ENCODE measurements around the gene IL1F10. TPM values are rescaled to one million over a fixed set of nuclear protein-coding genes. Genes with fewer than 3 reads are reported as not detected.

Gene IL1F10
- total and polyA plus RNA-seq, 2 donors (not counting 3 experiments of a cell fraction or from before 2014, with no cell fraction given): not detected

DNA sequence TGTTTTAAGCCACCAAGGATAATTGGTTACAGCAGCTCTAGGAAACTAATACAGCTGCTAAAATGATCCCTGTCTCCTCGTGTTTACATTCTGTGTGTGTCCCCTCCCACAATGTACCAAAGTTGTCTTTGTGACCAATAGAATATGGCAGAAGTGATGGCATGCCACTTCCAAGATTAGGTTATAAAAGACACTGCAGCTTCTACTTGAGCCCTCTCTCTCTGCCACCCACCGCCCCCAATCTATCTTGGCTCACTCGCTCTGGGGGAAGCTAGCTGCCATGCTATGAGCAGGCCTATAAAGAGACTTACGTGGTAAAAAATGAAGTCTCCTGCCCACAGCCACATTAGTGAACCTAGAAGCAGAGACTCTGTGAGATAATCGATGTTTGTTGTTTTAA lies 3.5 kb upstream of the IL1F10 start:
- POLR2A ChIA-PET: no interaction called here
- H3K9me1 ChIP-seq (replicated peaks; ENCODE audit: control insufficient read depth, extremely low read depth, insufficient read depth, low read length): no peaks in the 10 kb centered on the region
- intact Hi-C loops (cut with micrococcal nuclease): no loop called here
- no peaks in the 10 kb centered on the region for H3K79me2 ChIP-seq (ENCODE audit: control insufficient read depth, insufficient read depth, low read length)
- H4K20me1 ChIP-seq (replicated peaks; ENCODE audit: control insufficient read depth, extremely low read depth, insufficient read depth, low read length): no peaks in the 10 kb centered on the region
- no peak overlapping the region for H2AFZ ChIP-seq (ENCODE audit: low read depth, low read length)
- TF ChIP-seq GATA2 (IDR thresholded peaks at IDR 0.05; ENCODE audit: insufficient read depth, insufficient read length, low read depth, low read length): no peak
- no peak for TF ChIP-seq JUN (IDR thresholded peaks at IDR 0.05; ENCODE audit: borderline replicate concordance, insufficient read depth, insufficient read length, low read depth)
- TF ChIP-seq POLR2AphosphoS5 (IDR thresholded peaks at IDR 0.05; ENCODE audit: insufficient read depth, low read depth, low read length): no peak
- TF ChIP-seq, protein P1, sequence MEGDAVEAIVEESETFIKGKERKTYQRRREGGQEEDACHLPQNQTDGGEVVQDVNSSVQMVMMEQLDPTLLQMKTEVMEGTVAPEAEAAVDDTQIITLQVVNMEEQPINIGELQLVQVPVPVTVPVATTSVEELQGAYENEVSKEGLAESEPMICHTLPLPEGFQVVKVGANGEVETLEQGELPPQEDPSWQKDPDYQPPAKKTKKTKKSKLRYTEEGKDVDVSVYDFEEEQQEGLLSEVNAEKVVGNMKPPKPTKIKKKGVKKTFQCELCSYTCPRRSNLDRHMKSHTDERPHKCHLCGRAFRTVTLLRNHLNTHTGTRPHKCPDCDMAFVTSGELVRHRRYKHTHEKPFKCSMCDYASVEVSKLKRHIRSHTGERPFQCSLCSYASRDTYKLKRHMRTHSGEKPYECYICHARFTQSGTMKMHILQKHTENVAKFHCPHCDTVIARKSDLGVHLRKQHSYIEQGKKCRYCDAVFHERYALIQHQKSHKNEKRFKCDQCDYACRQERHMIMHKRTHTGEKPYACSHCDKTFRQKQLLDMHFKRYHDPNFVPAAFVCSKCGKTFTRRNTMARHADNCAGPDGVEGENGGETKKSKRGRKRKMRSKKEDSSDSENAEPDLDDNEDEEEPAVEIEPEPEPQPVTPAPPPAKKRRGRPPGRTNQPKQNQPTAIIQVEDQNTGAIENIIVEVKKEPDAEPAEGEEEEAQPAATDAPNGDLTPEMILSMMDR (IDR thresholded peaks at IDR 0.05; ENCODE audit: extremely low read depth in 1 of 2, insufficient read depth in 1 of 2, low read depth in 1 of 2, low read length in 2 of 2): no peak
- no peak for TF ChIP-seq POLR2A (IDR thresholded peaks at IDR 0.05; ENCODE audit: low read depth, low read length)
- TF ChIP-seq EZH2 (IDR thresholded peaks at IDR 0.05; ENCODE audit: borderline replicate concordance, low read depth, low read length, severe bottlenecking): no peak
- no peak for TF ChIP-seq MYC (IDR thresholded peaks at IDR 0.05; ENCODE audit: low read depth, low read length)
- no peak for TF ChIP-seq FOS (IDR thresholded peaks at IDR 0.05; ENCODE audit: borderline replicate concordance, insufficient read depth, low read length)
- TF ChIP-seq, protein P2, sequence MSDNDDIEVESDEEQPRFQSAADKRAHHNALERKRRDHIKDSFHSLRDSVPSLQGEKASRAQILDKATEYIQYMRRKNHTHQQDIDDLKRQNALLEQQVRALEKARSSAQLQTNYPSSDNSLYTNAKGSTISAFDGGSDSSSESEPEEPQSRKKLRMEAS (IDR thresholded peaks at IDR 0.05; ENCODE audit: insufficient read depth, insufficient read length): no peak
- no peak for FAIRE-seq
- no peak overlapping the region for H3K9ac ChIP-seq (replicated peaks; ENCODE audit: extremely low read depth, insufficient read depth, low read length)
- BruUV-seq (replicated peaks): no TSS peak
- no peak overlapping the region for H3K27ac ChIP-seq (ENCODE audit: insufficient read depth, low read depth, low read length)
- H3K27me3 ChIP-seq (ENCODE audit: control insufficient read depth in 2 of 2, insufficient read depth in 2 of 2, low read length in 2 of 2): no peaks in the 10 kb centered on the region
- H3K9me3 ChIP-seq (replicated peaks; ENCODE audit: control insufficient read depth, insufficient read depth, low read length): no peaks in the 10 kb centered on the region
- H3K4me2 ChIP-seq (ENCODE audit: insufficient read depth, low read length): no peak overlapping the region
- H3K4me1 ChIP-seq (ENCODE audit: control insufficient read depth, extremely low read depth, insufficient read depth, low read length): no peaks in the 10 kb centered on the region
- dilution Hi-C loops (cut with MboI; ENCODE audit: extremely low pct_ligation_motif_present, low sequenced_read_pairs): no loop called here
- H3K4me3 ChIP-seq (replicated peaks in 1 of 3; ENCODE audit: insufficient read depth in 1 of 3, low read depth in 1 of 3, low read length in 3 of 3): no peak overlapping the region
- DNase-seq (ENCODE audit: low read depth, low spot score): no peak
- CTCF ChIA-PET: interaction anchor here (1.1 to 1.2 kb wide), 2 partner anchors 8 to 16 kb away, joined by 3 to 4 read pairs; no protein-coding TSS in a partner anchor
- H3K36me3 ChIP-seq (ENCODE audit: control insufficient read depth in 2 of 2, extremely low read depth in 1 of 2, insufficient read depth in 2 of 2, low read length in 2 of 2): no peaks in the 10 kb centered on the region

Data from endothelial cell of umbilical vein (primary cell).